ENCODE data around the gene NMBR. TPM values are rescaled to one million over a fixed set of nuclear protein-coding genes. Genes with fewer than 3 reads are reported as not detected.

Gene NMBR
- total RNA-seq, 1 experiment from 2014 or later = not detected

- Mint-ChIP-seq H3K9me3 (peaks cover 16 to 21% of the 10 kb centered on the region in 2 experiments), H3K36me3 (ENCODE audit: insufficient read depth in 1 of 3, low read depth in 3 of 3) (peaks cover 12 to 27% (median 24%) of the 10 kb centered on the region in 3 experiments), H3K4me3 (no peak overlapping the region), H3K27me3 (ENCODE audit: low read depth) (no peaks in the 10 kb centered on the region), H3K4me1 (peaks cover 39 to 46% of the 10 kb centered on the region in 2 experiments), H3K27ac (no peak overlapping the region)
- no peak overlapping the region for H4K8ac ChIP-seq (replicated peaks; ENCODE audit: insufficient read length, low read depth, low read length)
- no peak overlapping the region for H3K9ac ChIP-seq (ENCODE audit: extremely low read depth, insufficient read length, low read length)
- H3K18ac ChIP-seq (ENCODE audit: insufficient read length, low read depth, low read length) = no peak overlapping the region
- no peak overlapping the region for H2BK15ac ChIP-seq (ENCODE audit: low read depth, low read length)
- no peak overlapping the region for H3K56ac ChIP-seq (ENCODE audit: insufficient read length, low read depth, low read length)
- TF ChIP-seq CTCF (conservative IDR thresholded peaks at IDR 0.05) = no peak
- no peak overlapping the region for H2AK5ac ChIP-seq (ENCODE audit: insufficient read length, low read length)
- no peak overlapping the region for H2BK120ac ChIP-seq (ENCODE audit: low read depth, low read length, poor library complexity, severe bottlenecking)
- no peak overlapping the region for H2BK5ac ChIP-seq (ENCODE audit: insufficient read length, low read length)
- DNase-seq = no peak
- no peaks in the 10 kb centered on the region for H3K79me2 ChIP-seq (ENCODE audit: insufficient read depth, low read length)
- no peak overlapping the region for H2AFZ ChIP-seq (ENCODE audit: low read length)
- H2BK20ac ChIP-seq (ENCODE audit: low read depth, low read length, poor library complexity, severe bottlenecking) = no peak overlapping the region
- no peak overlapping the region for H3K14ac ChIP-seq (ENCODE audit: insufficient read depth, low read length)
- no peaks in the 10 kb centered on the region for H3K27me3 ChIP-seq (ENCODE audit: insufficient read depth, low read length)
- H4K91ac ChIP-seq (ENCODE audit: insufficient read length, low read depth, low read length) = no peak overlapping the region
- H3K4ac ChIP-seq (ENCODE audit: low read depth, low read length) = no peak overlapping the region
- H3K27ac ChIP-seq (ENCODE audit: insufficient read length, low read depth, low read length) = no peak overlapping the region
- no peak overlapping the region for H3K23ac ChIP-seq (ENCODE audit: insufficient read length, low read depth, low read length)
- H3K23me2 ChIP-seq (ENCODE audit: insufficient read length, low read depth, low read length, poor library complexity, severe bottlenecking) = no peaks in the 10 kb centered on the region
- H2BK12ac ChIP-seq (ENCODE audit: insufficient read length, low read depth, low read length) = no peak overlapping the region
- H3K79me1 ChIP-seq (ENCODE audit: insufficient read depth, low read depth, low read length, poor library complexity, severe bottlenecking) = no peaks in the 10 kb centered on the region
- H3K4me1 ChIP-seq (ENCODE audit: insufficient read depth, low read length) = peaks cover 3% of the 10 kb centered on the region; the same call in 1 of the 2 replicates
- H4K5ac ChIP-seq (ENCODE audit: insufficient read length, low read depth, low read length) = no peak overlapping the region
- WGBS (ENCODE audit: extremely low coverage, insufficient read length, low lambda C conversion rate) = no CpG with 5 or more reads among the region's 3 CpGs
- no peaks in the 10 kb centered on the region for H3K9me3 ChIP-seq (ENCODE audit: control insufficient read depth, low read depth, low read length)
- no peaks in the 10 kb centered on the region for H4K20me1 ChIP-seq (ENCODE audit: control insufficient read depth, insufficient read depth, insufficient read length)
- H3K4me2 ChIP-seq (ENCODE audit: insufficient read depth, insufficient read length, low read length) = no peak overlapping the region
- no peak overlapping the region for H3T11ph ChIP-seq (ENCODE audit: low read length)
Observed at GRCh38 chr6:142027074-142027473, 119.8 kb downstream of the NMBR start.

Data from H9 (cell line).